AG04450 (cell line): ENCODE measurements around the gene TTC8. TPM values are rescaled to one million over a fixed set of nuclear protein-coding genes. Genes with fewer than 3 reads are reported as not detected.

Source experiments
- CTCF ChIA-PET: fragments of 300-600, 350-600 bp; formaldehyde crosslinking; extraction: SDS; loops from one replicate; lab custom pipeline; 2022; ENCODE audit warnings: antibody characterized with exemption, inconsistent platforms; lab: Charles Lee
- POLR2A ChIA-PET: fragments of 350-600 bp; formaldehyde crosslinking; extraction: SDS; loops from one replicate; lab custom pipeline; 2021; ENCODE audit warnings: antibody characterized with exemption, inconsistent platforms; lab: Yijun Ruan, JAX
- DNase-seq: peaks from one replicate; pipeline ENCODE4 v3.0.0-alpha.2; 2011; ENCODE audit warnings: low read depth, low spot score
- H3K27ac ChIP-seq: one replicate; pipeline ENCODE4 v1.5.1; 2012; ENCODE audit warnings: low read depth, low read length, control low read depth
- H3K27me3 ChIP-seq: one replicate; pipeline ENCODE4 v1.6.0; 2012; ENCODE audit warnings: low read length; ENCODE audit not compliant: control insufficient read depth, insufficient read depth
- H3K4me3 ChIP-seq: 2 replicates; pipeline ENCODE4 v1.5.1; 2011; ENCODE audit warnings: mild to moderate bottlenecking, low read depth, low read length, control low read depth
- H3K9me3 ChIP-seq: 2 replicates; pipeline ENCODE4 v1.5.1; 2012; ENCODE audit warnings: low read length; ENCODE audit not compliant: control insufficient read depth, insufficient read depth
- CTCF ChIP-seq: IDR thresholded peaks from 2 replicates; pipeline ENCODE4 v1.5.1; 2011; ENCODE audit warnings: low read depth, low read length, control low read depth, inconsistent platforms
- polyA plus RNA-seq: library from polyadenylated mRNA; depleted of rRNA; stranded (reverse); fragments of >200 nt; gene quantifications from 2 replicates; pipeline ENCODE4 v1.2.3, GENCODE V29; 2011; rRNA removed
- small RNA-seq: library from RNA; depleted of rRNA; stranded (forward); fragments of <200 nt; gene quantifications from one replicate; pipeline ENCODE3, GENCODE V24; 2012; ENCODE audit warnings: low read depth; ENCODE audit not compliant: insufficient read length

Gene TTC8
- polyA plus RNA-seq, 1 experiment = 83.4 TPM

DNA sequence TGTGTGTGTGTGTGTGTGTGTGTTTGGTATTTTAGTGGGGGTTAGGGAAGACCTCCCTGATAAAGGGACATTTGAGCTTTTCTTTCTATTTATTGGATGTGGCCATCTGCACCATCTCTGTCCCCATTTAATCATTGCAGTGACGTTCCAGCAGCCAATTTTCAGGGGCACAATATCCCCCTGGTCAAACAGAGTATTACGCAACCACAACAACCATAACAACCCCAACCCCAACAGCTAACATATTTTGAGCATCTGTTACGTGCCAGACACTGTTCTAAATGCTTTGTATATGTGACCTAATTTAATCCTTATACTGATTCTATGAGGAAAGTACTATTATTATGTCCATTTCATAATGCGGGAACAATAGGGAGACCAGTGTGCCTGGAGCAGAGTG, 87.4 kb downstream of the TTC8 start:
- no peak overlapping the region for H3K27ac ChIP-seq
- H3K4me3 ChIP-seq = no peak overlapping the region
- no peak for TF ChIP-seq CTCF
- no peak for DNase-seq
- peaks cover 8% of the 10 kb centered on the region for H3K27me3 ChIP-seq
- ChIA-PET POLR2A (no interaction called here), CTCF (interaction anchor here (0.6 to 1.3 kb wide), 2 partner anchors 10 to 244 kb away, joined by 3 to 4 read pairs; no protein-coding TSS in a partner anchor)
- H3K9me3 ChIP-seq = peaks cover 5% of the 10 kb centered on the region

GRCh38 chr14:88914956-88915355, 90.5 kb downstream of the TTC8 start:
- no peak for TF ChIP-seq CTCF
- Histone ChIP-seq H3K27me3 (peaks cover 8% of the 10 kb centered on the region), H3K9me3 (no peaks in the 10 kb centered on the region), H3K27ac (no peak overlapping the region), H3K4me3 (no peak overlapping the region)
- DNase-seq = no peak
- CTCF ChIA-PET = no interaction called here
- POLR2A ChIA-PET = no interaction called here

- no peaks in the 10 kb centered on the region for H3K9me3 ChIP-seq
- no peak overlapping the region for H3K27ac ChIP-seq
- no peak overlapping the region for H3K4me3 ChIP-seq
- CTCF ChIA-PET = no interaction called here
- no peak for TF ChIP-seq CTCF
- no peak for DNase-seq
- H3K27me3 ChIP-seq = peaks cover 4% of the 10 kb centered on the region
- POLR2A ChIA-PET = no interaction called here
These were observed 95.1 kb downstream of the TTC8 start for GRCh38 chr14:88919502-88919901.

Small RNAs within 50 kb of the gene (small RNA-seq; reads per million reads assigned to genes)
- not detected for gene RF00019
- not detected for gene RNU4-92P

Other genes starting within 250 kb of the TTC8 start
- gene EML5, start 31.7 kb upstream of the TTC8 start, polyA plus RNA-seq = 3.0 and 3.6 TPM in 2 replicates